ENCODE results near the gene NKX2-1.

Gene NKX2-1

GRCh38 chr14:36505892-36506731 is 13.9 kb downstream of the NKX2-1 start:
- peaks cover 4% of the 10 kb centered on the region; the same call in 1 of the 2 replicates for H3K9me3 ChIP-seq (ENCODE audit: control insufficient read depth, insufficient read depth, low read length)
- H3F3A ChIP-seq (ENCODE audit: control insufficient read depth, insufficient read depth): no peaks in the 10 kb centered on the region
- H3K4me1 ChIP-seq (ENCODE audit: control insufficient read depth, low read length): no peaks in the 10 kb centered on the region
- H3K9me2 ChIP-seq (replicated peaks; ENCODE audit: control insufficient read depth, low read length): no peaks in the 10 kb centered on the region
- H3K4me3 ChIP-seq (ENCODE audit: low read length): no peak overlapping the region
- no peaks in the 10 kb centered on the region for H4K20me1 ChIP-seq (ENCODE audit: control insufficient read depth, insufficient read depth, low read depth, low read length)
- no peaks in the 10 kb centered on the region for H3K79me2 ChIP-seq (ENCODE audit: control insufficient read depth, low read length)
- no peak overlapping the region for H3K27ac ChIP-seq (ENCODE audit: low read depth, low read length)
- no peak overlapping the region for H3K4me2 ChIP-seq (ENCODE audit: low read length)
- no peaks in the 10 kb centered on the region for H3K27me3 ChIP-seq (ENCODE audit: control insufficient read depth, low read length)
- TF ChIP-seq, protein P1, sequence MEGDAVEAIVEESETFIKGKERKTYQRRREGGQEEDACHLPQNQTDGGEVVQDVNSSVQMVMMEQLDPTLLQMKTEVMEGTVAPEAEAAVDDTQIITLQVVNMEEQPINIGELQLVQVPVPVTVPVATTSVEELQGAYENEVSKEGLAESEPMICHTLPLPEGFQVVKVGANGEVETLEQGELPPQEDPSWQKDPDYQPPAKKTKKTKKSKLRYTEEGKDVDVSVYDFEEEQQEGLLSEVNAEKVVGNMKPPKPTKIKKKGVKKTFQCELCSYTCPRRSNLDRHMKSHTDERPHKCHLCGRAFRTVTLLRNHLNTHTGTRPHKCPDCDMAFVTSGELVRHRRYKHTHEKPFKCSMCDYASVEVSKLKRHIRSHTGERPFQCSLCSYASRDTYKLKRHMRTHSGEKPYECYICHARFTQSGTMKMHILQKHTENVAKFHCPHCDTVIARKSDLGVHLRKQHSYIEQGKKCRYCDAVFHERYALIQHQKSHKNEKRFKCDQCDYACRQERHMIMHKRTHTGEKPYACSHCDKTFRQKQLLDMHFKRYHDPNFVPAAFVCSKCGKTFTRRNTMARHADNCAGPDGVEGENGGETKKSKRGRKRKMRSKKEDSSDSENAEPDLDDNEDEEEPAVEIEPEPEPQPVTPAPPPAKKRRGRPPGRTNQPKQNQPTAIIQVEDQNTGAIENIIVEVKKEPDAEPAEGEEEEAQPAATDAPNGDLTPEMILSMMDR (IDR thresholded peaks at IDR 0.05; ENCODE audit: low read depth, low read length, poor library complexity, severe bottlenecking): no peak
- no peak for TF ChIP-seq EZH2phosphoT487 (IDR thresholded peaks at IDR 0.05; ENCODE audit: borderline replicate concordance, low read length)
- H3K36me3 ChIP-seq (ENCODE audit: control insufficient read depth, low read length): no peaks in the 10 kb centered on the region

DNA sequence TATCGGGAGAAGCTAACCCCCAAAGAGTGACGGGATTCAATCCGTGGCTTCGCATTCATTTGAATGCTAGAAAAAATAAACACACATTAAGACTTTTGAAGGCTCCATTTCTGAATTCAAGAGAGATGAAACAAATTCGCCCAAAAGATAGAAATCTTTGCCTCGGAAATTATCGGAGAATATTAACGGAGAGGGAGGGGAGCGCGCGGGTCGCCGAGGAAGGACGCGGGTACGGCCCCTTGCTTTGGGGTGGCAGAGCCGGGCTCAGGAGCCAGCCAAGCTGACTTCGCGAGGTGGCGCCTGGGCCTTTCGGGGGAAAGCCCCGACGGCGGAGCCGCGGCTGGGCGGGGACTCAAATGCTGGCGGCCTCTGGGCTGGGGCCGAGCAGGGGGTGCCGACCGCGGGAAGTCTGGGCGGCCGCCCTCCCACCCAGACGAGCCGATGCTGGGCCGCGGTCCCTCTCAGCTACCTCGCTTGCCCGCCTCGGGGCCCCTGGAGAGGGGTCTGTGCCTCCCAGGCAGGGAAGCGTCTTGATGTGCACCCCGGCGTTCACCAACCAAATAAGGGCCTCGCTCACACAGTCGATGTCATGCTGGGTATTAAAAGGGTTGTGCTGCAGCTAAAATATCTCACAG is 14.7 kb downstream of the NKX2-1 start:
- Histone ChIP-seq H3K4me3 (ENCODE audit: low read length) (no peak overlapping the region), H3K27me3 (ENCODE audit: control insufficient read depth, low read length) (no peaks in the 10 kb centered on the region), H3K4me1 (ENCODE audit: control insufficient read depth, low read length) (no peaks in the 10 kb centered on the region), H3K27ac (ENCODE audit: low read depth, low read length) (no peak overlapping the region), H3F3A (ENCODE audit: control insufficient read depth, insufficient read depth) (no peaks in the 10 kb centered on the region), H4K20me1 (ENCODE audit: control insufficient read depth, insufficient read depth, low read depth, low read length) (no peaks in the 10 kb centered on the region), H3K4me2 (ENCODE audit: low read length) (no peak overlapping the region), H3K36me3 (ENCODE audit: control insufficient read depth, low read length) (no peaks in the 10 kb centered on the region), H3K79me2 (ENCODE audit: control insufficient read depth, low read length) (no peaks in the 10 kb centered on the region), H3K9me3 (ENCODE audit: control insufficient read depth, insufficient read depth, low read length) (peaks cover 4% of the 10 kb centered on the region; the same call in 1 of the 2 replicates), H3K9me2 (replicated peaks; ENCODE audit: control insufficient read depth, low read length) (no peaks in the 10 kb centered on the region)
- TF ChIP-seq EZH2phosphoT487 (IDR thresholded peaks at IDR 0.05; ENCODE audit: borderline replicate concordance, low read length): no peak
- TF ChIP-seq, protein P1 (IDR thresholded peaks at IDR 0.05; ENCODE audit: low read depth, low read length, poor library complexity, severe bottlenecking): no peak

- no peak overlapping the region for H3K4me2 ChIP-seq (ENCODE audit: low read length)
- H4K20me1 ChIP-seq (ENCODE audit: control insufficient read depth, insufficient read depth, low read depth, low read length): no peaks in the 10 kb centered on the region
- H3F3A ChIP-seq (ENCODE audit: control insufficient read depth, insufficient read depth): no peaks in the 10 kb centered on the region
- TF ChIP-seq, protein P1 (IDR thresholded peaks at IDR 0.05; ENCODE audit: low read depth, low read length, poor library complexity, severe bottlenecking): no peak
- no peak for TF ChIP-seq EZH2phosphoT487 (IDR thresholded peaks at IDR 0.05; ENCODE audit: borderline replicate concordance, low read length)
- no peaks in the 10 kb centered on the region for H3K9me2 ChIP-seq (replicated peaks; ENCODE audit: control insufficient read depth, low read length)
- H3K4me3 ChIP-seq (ENCODE audit: low read length): no peak overlapping the region
- H3K27ac ChIP-seq (ENCODE audit: low read depth, low read length): no peak overlapping the region
- no peaks in the 10 kb centered on the region for H3K27me3 ChIP-seq (ENCODE audit: control insufficient read depth, low read length)
- no peaks in the 10 kb centered on the region for H3K36me3 ChIP-seq (ENCODE audit: control insufficient read depth, low read length)
- H3K79me2 ChIP-seq (ENCODE audit: control insufficient read depth, low read length): no peaks in the 10 kb centered on the region
- H3K9me3 ChIP-seq (ENCODE audit: control insufficient read depth, insufficient read depth, low read length): peaks cover 4% of the 10 kb centered on the region; the same call in 1 of the 2 replicates
- H3K4me1 ChIP-seq (ENCODE audit: control insufficient read depth, low read length): no peaks in the 10 kb centered on the region
Observed at GRCh38 chr14:36504771-36505175, 15.3 kb downstream of the NKX2-1 start.
